Hematopoietic multipotent progenitor cell treated with erythropoietin and hydrocortisone succinate and interleukin-3 and kit ligand, for 15 days (in vitro differentiated cells): ENCODE measurements around the gene DRAXIN.
A peak's percentile ranks its signal among the peaks of the same experiment; 100 is the strongest.

ENCODE experiments used
- DNase-seq: peaks from one replicate; pipeline ENCODE4 v3.0.0-alpha.2; 2015; ENCODE audit warnings: low spot score

The DRAXIN gene

GRCh38 chr1:11712285-11712684 is 20.8 kb downstream of the DRAXIN start:
- DNase-seq, result no peak

- no peak for DNase-seq
These were observed 21.6 kb downstream of the DRAXIN start for GRCh38 chr1:11713095-11713494.

GRCh38 chr1:11714831-11715575 is 23.5 kb downstream of the DRAXIN start:
- DNase-seq, result no peak

GRCh38 chr1:11719313-11720032 is 28.0 kb downstream of the DRAXIN start:
- peak; percentile 82 for DNase-seq

GRCh38 chr1:11720033-11720376 is 28.5 kb downstream of the DRAXIN start:
- DNase-seq, result no peak

- no peak for DNase-seq
These were observed 29.0 kb downstream of the DRAXIN start for GRCh38 chr1:11720525-11720924.

GRCh38 chr1:11721311-11721710 is 29.8 kb downstream of the DRAXIN start:
- no peak for DNase-seq

- DNase-seq, result no peak
These were observed 31.0 kb downstream of the DRAXIN start for GRCh38 chr1:11722538-11722937.

- no peak for DNase-seq
These were observed 34.1 kb downstream of the DRAXIN start for GRCh38 chr1:11725616-11726015.

- DNase-seq, result no peak
These were observed 35.6 kb downstream of the DRAXIN start for GRCh38 chr1:11727119-11727518.

- no peak for DNase-seq
These were observed 36.8 kb downstream of the DRAXIN start for GRCh38 chr1:11728126-11728806.

GRCh38 chr1:11729155-11729497 is 37.6 kb downstream of the DRAXIN start:
- DNase-seq, result no peak

GRCh38 chr1:11729498-11730428 is 38.3 kb downstream of the DRAXIN start:
- no peak for DNase-seq

- no peak for DNase-seq
These were observed 39.0 kb downstream of the DRAXIN start for GRCh38 chr1:11730429-11730891.

GRCh38 chr1:11731691-11732283 is 40.3 kb downstream of the DRAXIN start:
- DNase-seq, result peak; percentile 54

- DNase-seq, result no peak
These were observed 41.8 kb downstream of the DRAXIN start for GRCh38 chr1:11733306-11733705.

- DNase-seq, result no peak
These were observed 44.0 kb downstream of the DRAXIN start for GRCh38 chr1:11735531-11735853.

GRCh38 chr1:11735854-11736745 is 44.6 kb downstream of the DRAXIN start, which contains the start of gene AGTRAP:
AGTRAP (plus strand) TSS chr1:11736136; CDS start chr1:11736209, 73 bp downstream.
- DNase-seq, result peak; percentile 94

GRCh38 chr1:11736746-11737639 is 45.5 kb downstream of the DRAXIN start:
- peak; percentile 41 for DNase-seq

GRCh38 chr1:11738096-11738495 is 46.6 kb downstream of the DRAXIN start:
- DNase-seq, result no peak
